OCI-LY7 (cell line): ENCODE data around the gene ACBD6. TPM values are rescaled to one million over a fixed set of nuclear protein-coding genes. Genes with fewer than 3 reads are reported as not detected.

Source experiments
- BruUV-seq: library from RNA; stranded (reverse); fragments of 400-500 nt; replicated peaks from 2 replicates; lab custom pipeline; 2021; lab: Mats Ljungman, UMichigan
- CTCF ChIA-PET: fragments of 300-600 bp; sonication (Branson Sonifier 250); formaldehyde crosslinking; loops from one replicate; lab custom pipeline; 2022; ENCODE audit warnings: antibody characterized with exemption; ENCODE audit not compliant: unreplicated experiment; lab: Charles Lee
- POLR2A ChIA-PET: fragments of 300-600 bp; sonication (Branson Sonifier 250); formaldehyde crosslinking; loops from one replicate; lab custom pipeline; 2022; ENCODE audit warnings: antibody characterized with exemption; lab: Charles Lee
- DNase-seq: peaks from one replicate; pipeline ENCODE4 v3.0.0-alpha.2; 2015; ENCODE audit warnings: low spot score
- H2AFZ ChIP-seq: fragments of 200-600 bp; sonication (generic), shearing (Covaris generic); 2 replicates; pipeline ENCODE4 v1.6.1; 2014; ENCODE audit warnings: mild to moderate bottlenecking, antibody characterized with exemption, low read length, moderate library complexity
- H3K27ac ChIP-seq: fragments of 200-600 bp; sonication (generic); 2 replicates; pipeline ENCODE4 v1.5.1; 2014; ENCODE audit warnings: mixed run types, low read depth, mild to moderate bottlenecking, moderate library complexity, low read length, inconsistent platforms; ENCODE audit not compliant: poor library complexity, severe bottlenecking
- H3K36me3 ChIP-seq: fragments of 200-600 bp; sonication (generic); 2 replicates; pipeline ENCODE4 v1.6.1; 2014; ENCODE audit warnings: mild to moderate bottlenecking, antibody characterized with exemption, low read length, moderate library complexity, mixed read lengths; ENCODE audit not compliant: insufficient read depth
- H3K4me1 ChIP-seq: fragments of 200-600 bp; sonication (generic); 2 replicates; pipeline ENCODE4 v1.5.1; 2014; ENCODE audit warnings: mild to moderate bottlenecking, low read length; ENCODE audit not compliant: insufficient read depth, poor library complexity, severe bottlenecking
- H3K4me2 ChIP-seq: fragments of 200-600 bp; sonication (generic); 2 replicates; pipeline ENCODE4 v1.6.1; 2014; ENCODE audit warnings: mild to moderate bottlenecking, low read length
- H3K4me3 ChIP-seq: fragments of 200-600 bp; sonication (generic); 2 replicates; pipeline ENCODE4 v1.5.1; 2014; ENCODE audit warnings: mild to moderate bottlenecking, low read depth, low read length; ENCODE audit not compliant: poor library complexity, severe bottlenecking
- H3K79me2 ChIP-seq: fragments of 200-600 bp; sonication (generic); 2 replicates; pipeline ENCODE4 v1.6.1; 2016; ENCODE audit warnings: low read depth, mild to moderate bottlenecking, low read length, moderate library complexity, mixed read lengths; ENCODE audit not compliant: insufficient read depth
- H3K9me2 ChIP-seq: fragments of 200-600 bp; sonication (generic); 2 replicates; pipeline ENCODE4 v1.6.1; 2016; ENCODE audit warnings: mild to moderate bottlenecking, low read length, mixed read lengths; ENCODE audit not compliant: insufficient read depth
- H3K9me3 ChIP-seq: fragments of 200-600 bp; sonication (generic); 2 replicates; pipeline ENCODE4 v1.6.1; 2014; ENCODE audit warnings: mild to moderate bottlenecking, mixed run types, low read length, mixed read lengths
- H4K20me1 ChIP-seq: fragments of 200-600 bp; sonication (generic); 2 replicates; pipeline ENCODE4 v1.6.1; 2014; ENCODE audit warnings: mild to moderate bottlenecking, antibody characterized with exemption, low read length, moderate library complexity, mixed read lengths; ENCODE audit not compliant: insufficient read depth
- EZH2phosphoT487 ChIP-seq: fragments of 200-600 bp; sonication (generic); IDR thresholded peaks from 2 replicates; pipeline ENCODE4 v1.6.1; 2018; ENCODE audit warnings: low read depth, borderline replicate concordance, mild to moderate bottlenecking, mixed run types, antibody characterized with exemption, low read length, moderate library complexity, mixed read lengths
- intact Hi-C: fragments of 100-400 bp; cut with micrococcal nuclease; formaldehyde crosslinking; loops from one replicate; pipeline ENCODE4 v1.10.0; 2022; ENCODE audit not compliant: unreplicated experiment
- total RNA-seq, 2 experiments: library from RNA; depleted of rRNA in 1 of 2; stranded (reverse); fragments of >200 nt in 1 of 2; shearing (Covaris generic) in 1 of 2; gene quantifications; 2 replicates each; pipeline ENCODE4 v1.2.3, GENCODE V29; 2014 to 2022
- TF ChIP-seq, protein P1 (sequence below): fragments of 200-600 bp; sonication (generic); conservative IDR thresholded peaks from 2 replicates; pipeline ENCODE4 v1.5.1; 2014; ENCODE audit warnings: mild to moderate bottlenecking, antibody characterized with exemption, low read length, moderate library complexity, mixed read lengths

ACBD6 gene
- total RNA-seq, 2 experiments from 2014 or later: 61.2 to 78.4 TPM

DNA sequence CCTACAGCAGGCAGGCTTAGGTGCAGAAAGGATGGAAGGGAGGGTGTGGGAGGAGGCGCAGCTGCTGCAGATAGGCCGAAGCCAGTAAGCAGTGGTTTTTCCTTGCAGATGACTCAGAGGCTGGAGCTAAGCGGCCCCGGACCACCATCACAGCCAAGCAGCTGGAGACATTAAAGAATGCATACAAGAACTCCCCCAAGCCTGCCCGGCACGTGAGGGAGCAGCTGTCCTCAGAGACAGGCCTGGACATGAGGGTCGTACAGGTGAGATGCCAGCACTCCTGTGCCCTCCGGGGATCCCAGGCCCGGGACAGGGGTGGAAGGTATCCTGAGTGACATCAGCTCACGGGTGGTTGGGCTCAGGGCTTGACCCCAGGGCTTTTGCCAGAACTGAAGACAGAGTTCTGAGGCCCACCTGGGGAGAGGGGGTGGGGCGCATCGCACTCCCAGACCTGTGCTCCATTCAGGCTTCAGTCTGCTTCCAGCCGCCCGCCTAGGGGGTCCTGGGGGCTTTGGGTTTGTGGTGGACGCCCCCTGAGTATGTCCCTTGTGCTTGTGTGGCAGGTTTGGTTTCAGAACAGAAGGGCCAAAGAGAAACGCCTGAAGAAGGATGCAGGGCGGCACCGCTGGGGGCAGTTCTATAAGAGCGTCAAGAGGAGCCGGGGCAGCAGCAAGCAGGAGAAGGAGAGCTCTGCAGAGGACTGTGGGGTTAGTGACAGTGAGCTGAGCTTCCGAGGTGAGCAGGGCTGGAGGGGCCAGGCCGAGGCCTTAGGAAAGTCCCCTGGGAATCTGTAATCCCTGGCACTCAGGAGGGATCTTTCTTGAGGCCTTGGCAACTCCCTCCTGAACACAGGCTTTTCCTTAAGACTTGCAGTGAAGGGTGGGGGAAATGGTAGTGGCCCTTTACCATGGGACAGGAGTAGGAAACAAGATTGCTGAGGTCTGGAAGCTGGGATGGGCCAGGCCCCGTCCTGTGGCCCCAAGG is 230.8 kb downstream of the ACBD6 start:
- Histone ChIP-seq H3K27ac (no peak overlapping the region), H3K4me2 (no peak overlapping the region), H3K9me3 (no peaks in the 10 kb centered on the region), H2AFZ (no peak overlapping the region), H3K4me3 (no peak overlapping the region), H3K4me1 (no peaks in the 10 kb centered on the region), H3K9me2 (no peaks in the 10 kb centered on the region), H4K20me1 (no peaks in the 10 kb centered on the region), H3K79me2 (no peaks in the 10 kb centered on the region), H3K36me3 (peaks cover 17% of the 10 kb centered on the region)
- ChIA-PET POLR2A (no interaction called here), CTCF (no interaction called here)
- no peak for DNase-seq
- BruUV-seq: no TSS peak
- intact Hi-C loops: no loop called here
- no peak for TF ChIP-seq EZH2phosphoT487
- TF ChIP-seq, protein P1, sequence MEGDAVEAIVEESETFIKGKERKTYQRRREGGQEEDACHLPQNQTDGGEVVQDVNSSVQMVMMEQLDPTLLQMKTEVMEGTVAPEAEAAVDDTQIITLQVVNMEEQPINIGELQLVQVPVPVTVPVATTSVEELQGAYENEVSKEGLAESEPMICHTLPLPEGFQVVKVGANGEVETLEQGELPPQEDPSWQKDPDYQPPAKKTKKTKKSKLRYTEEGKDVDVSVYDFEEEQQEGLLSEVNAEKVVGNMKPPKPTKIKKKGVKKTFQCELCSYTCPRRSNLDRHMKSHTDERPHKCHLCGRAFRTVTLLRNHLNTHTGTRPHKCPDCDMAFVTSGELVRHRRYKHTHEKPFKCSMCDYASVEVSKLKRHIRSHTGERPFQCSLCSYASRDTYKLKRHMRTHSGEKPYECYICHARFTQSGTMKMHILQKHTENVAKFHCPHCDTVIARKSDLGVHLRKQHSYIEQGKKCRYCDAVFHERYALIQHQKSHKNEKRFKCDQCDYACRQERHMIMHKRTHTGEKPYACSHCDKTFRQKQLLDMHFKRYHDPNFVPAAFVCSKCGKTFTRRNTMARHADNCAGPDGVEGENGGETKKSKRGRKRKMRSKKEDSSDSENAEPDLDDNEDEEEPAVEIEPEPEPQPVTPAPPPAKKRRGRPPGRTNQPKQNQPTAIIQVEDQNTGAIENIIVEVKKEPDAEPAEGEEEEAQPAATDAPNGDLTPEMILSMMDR: no peak

DNA sequence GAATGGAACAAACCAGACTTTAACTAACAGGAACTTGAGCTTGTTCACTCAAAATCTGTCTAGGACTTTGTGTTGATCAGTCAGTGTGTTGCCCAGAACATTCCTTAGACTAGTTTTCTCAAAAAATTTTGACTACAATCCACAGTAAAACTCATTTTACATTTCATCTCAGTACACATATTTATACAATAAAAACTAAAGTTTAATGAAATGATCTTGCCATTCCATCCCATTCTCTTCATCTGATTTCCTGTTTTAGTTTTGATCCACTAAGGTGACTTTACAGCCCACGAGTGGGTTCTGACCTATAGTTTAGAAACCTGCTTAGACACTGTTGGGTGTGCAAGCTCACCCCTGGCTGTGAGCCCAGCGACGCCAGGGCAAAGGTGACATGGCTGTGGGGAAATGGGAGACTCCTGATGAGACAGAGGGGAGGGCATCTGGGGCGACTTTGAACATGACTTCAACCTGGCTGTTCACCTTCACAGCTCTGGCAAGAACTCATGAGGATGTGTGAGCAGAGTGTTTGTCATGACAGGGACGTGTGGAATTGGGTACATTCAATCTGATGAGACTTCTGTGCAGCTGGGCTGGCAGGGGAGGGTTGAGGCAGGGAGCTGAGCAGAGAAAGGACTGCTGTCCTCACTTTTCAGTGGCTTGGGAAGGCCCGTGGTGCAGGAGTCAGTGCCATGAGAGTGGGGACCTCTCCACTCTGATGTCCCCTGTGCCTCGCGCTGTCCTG is 231.7 kb downstream of the ACBD6 start:
- Histone ChIP-seq H3K9me2 (no peaks in the 10 kb centered on the region), H3K27ac (no peak overlapping the region), H3K9me3 (no peaks in the 10 kb centered on the region), H3K4me2 (no peak overlapping the region), H3K4me1 (no peaks in the 10 kb centered on the region), H3K79me2 (no peaks in the 10 kb centered on the region), H4K20me1 (no peaks in the 10 kb centered on the region), H2AFZ (no peak overlapping the region), H3K36me3 (peaks cover 17% of the 10 kb centered on the region), H3K4me3 (no peak overlapping the region)
- ChIA-PET POLR2A (interaction anchor here (0.7 kb wide), 1 partner anchor 15 kb away, joined by 3 read pairs; no protein-coding TSS in a partner anchor), CTCF (no interaction called here)
- intact Hi-C loops: no loop called here
- no peak for DNase-seq
- TF ChIP-seq, protein P1: no peak
- TF ChIP-seq EZH2phosphoT487: no peak
- BruUV-seq: no TSS peak
